Body of pancreas (tissue), 4 donors: Measurements from ENCODE around the gene MPZL3. TPM values are rescaled to one million over a fixed set of nuclear protein-coding genes. Genes with fewer than 3 reads are reported as not detected.

Source experiments
- ATAC-seq: fragments of 150-250 bp; one replicate; pipeline ENCODE4 v1.9.1; 2016
- DNase-seq, 4 donors: peaks; one replicate each; pipeline ENCODE4 v3.0.0-alpha.2; 2019
- H3K27ac ChIP-seq, 4 donors: fragments of 200-600 bp; sonication (generic); 1 replicate in 3 of 4; 2 replicates in 1 of 4; pipeline versions ENCODE4 v1.5.1 to v1.6.1; 2016 to 2019; ENCODE audit warnings: mild to moderate bottlenecking in 1 of 4, mixed read lengths in 1 of 4, moderate library complexity in 1 of 4
- H3K27me3 ChIP-seq, 2 donors: fragments of 200-600 bp; sonication (generic); one replicate each; pipeline ENCODE4 v1.6.0; 2016; ENCODE audit warnings: mild to moderate bottlenecking in 1 of 2
- H3K36me3 ChIP-seq, 2 donors: fragments of 200-600 bp; sonication (generic); replicated peaks in 1 of 2; 2 replicates each; pipeline ENCODE4 v1.5.1; 2016; ENCODE audit warnings: low read depth in 2 of 2; ENCODE audit not compliant: insufficient read depth in 1 of 2
- H3K4me1 ChIP-seq: fragments of 200-600 bp; sonication (generic); one replicate; pipeline ENCODE4 v1.6.0; 2016
- H3K4me3 ChIP-seq, 2 donors: fragments of 200-600 bp; sonication (generic); 1 replicate in 1 of 2; 2 replicates in 1 of 2; pipeline ENCODE4 v1.5.1; 2016 to 2019
- H3K9me3 ChIP-seq, 3 donors: fragments of 200-600 bp; sonication (generic); 1 replicate in 2 of 3; 2 replicates in 1 of 3; pipeline ENCODE4 v1.5.1; 2016
- POLR2A ChIP-seq, 3 donors: fragments of 450-650 bp; IDR thresholded peaks; one replicate each; pipeline ENCODE4 v1.6.1; 2016; ENCODE audit warnings: antibody characterized with exemption in 3 of 3, mild to moderate bottlenecking in 2 of 3
- WGBS, 2 donors: methylation state at CpG; one replicate each; pipeline ENCODE4 v1.1.5; 2017; 5-methylcytosine and 5-hydroxymethylcytosine counted together
- intact Hi-C: fragments of 100-400 bp; cut with DNase I; formaldehyde crosslinking; loops from one replicate; pipeline ENCODE4 v1.15.1; 2023
- total RNA-seq, 2 donors: library from RNA; depleted of rRNA; stranded (reverse); fragments of >200 nt; gene quantifications; one replicate each; pipeline ENCODE4 v1.1.0, GENCODE V29; 2016
- TF ChIP-seq, protein P1 (sequence below), 7 experiments: fragments of 450-650 bp in 4 of 7; fragments of 200-600 bp in 3 of 7; sonication (generic) in 3 of 7; IDR thresholded peaks; one replicate each; pipeline ENCODE4 v1.5.1; 2016 to 2019; ENCODE audit warnings: antibody characterized with exemption in 7 of 7

Gene MPZL3
- total RNA-seq, 2 donors from 2014 or later = 4.0 to 8.0 TPM

GRCh38 chr11:118247041-118247440, 5.1 kb downstream of the MPZL3 start:
- DNase-seq (no peak), ATAC-seq (no peak)
- Histone ChIP-seq H3K4me1 (peaks cover 16% of the 10 kb centered on the region), H3K9me3 (no peaks in the 10 kb centered on the region), H3K4me3 (no peak overlapping the region), H3K27me3 (no peaks in the 10 kb centered on the region), H3K36me3 (no peaks in the 10 kb centered on the region), H3K27ac (no peak overlapping the region)
- WGBS, 2 donors = 58 to 67% methylated on average over 1 of the region's 1 CpG
- intact Hi-C loops = no loop called here
- TF ChIP-seq POLR2A (IDR thresholded peaks at IDR 0.05) = no peak
- TF ChIP-seq, protein P1, sequence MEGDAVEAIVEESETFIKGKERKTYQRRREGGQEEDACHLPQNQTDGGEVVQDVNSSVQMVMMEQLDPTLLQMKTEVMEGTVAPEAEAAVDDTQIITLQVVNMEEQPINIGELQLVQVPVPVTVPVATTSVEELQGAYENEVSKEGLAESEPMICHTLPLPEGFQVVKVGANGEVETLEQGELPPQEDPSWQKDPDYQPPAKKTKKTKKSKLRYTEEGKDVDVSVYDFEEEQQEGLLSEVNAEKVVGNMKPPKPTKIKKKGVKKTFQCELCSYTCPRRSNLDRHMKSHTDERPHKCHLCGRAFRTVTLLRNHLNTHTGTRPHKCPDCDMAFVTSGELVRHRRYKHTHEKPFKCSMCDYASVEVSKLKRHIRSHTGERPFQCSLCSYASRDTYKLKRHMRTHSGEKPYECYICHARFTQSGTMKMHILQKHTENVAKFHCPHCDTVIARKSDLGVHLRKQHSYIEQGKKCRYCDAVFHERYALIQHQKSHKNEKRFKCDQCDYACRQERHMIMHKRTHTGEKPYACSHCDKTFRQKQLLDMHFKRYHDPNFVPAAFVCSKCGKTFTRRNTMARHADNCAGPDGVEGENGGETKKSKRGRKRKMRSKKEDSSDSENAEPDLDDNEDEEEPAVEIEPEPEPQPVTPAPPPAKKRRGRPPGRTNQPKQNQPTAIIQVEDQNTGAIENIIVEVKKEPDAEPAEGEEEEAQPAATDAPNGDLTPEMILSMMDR (IDR thresholded peaks at IDR 0.05) = no peak

GRCh38 chr11:118245936-118246562, 6.1 kb downstream of the MPZL3 start:
- H3K27me3 ChIP-seq = no peaks in the 10 kb centered on the region
- peaks cover 26% of the 10 kb centered on the region for H3K4me1 ChIP-seq
- ATAC-seq (no peak), DNase-seq (no peak)
- H3K9me3 ChIP-seq = no peaks in the 10 kb centered on the region
- TF ChIP-seq, protein P1 (IDR thresholded peaks at IDR 0.05) = no peak
- no peak for TF ChIP-seq POLR2A (IDR thresholded peaks at IDR 0.05)
- no peak overlapping the region for H3K4me3 ChIP-seq
- no peaks in the 10 kb centered on the region for H3K36me3 ChIP-seq
- 89 to 94% methylated on average over 3 of the region's 3 CpGs for WGBS, 2 donors
- no peak overlapping the region for H3K27ac ChIP-seq
- intact Hi-C loops = no loop called here

- no peaks in the 10 kb centered on the region for H3K36me3 ChIP-seq
- H3K4me3 ChIP-seq = no peak overlapping the region
- H3K4me1 ChIP-seq = peaks cover 31% of the 10 kb centered on the region
- ATAC-seq (no peak), DNase-seq (no peak)
- H3K27ac ChIP-seq = no peak overlapping the region
- 83 to 87% methylated on average over 3 of the region's 3 CpGs for WGBS, 2 donors
- no peaks in the 10 kb centered on the region for H3K27me3 ChIP-seq
- intact Hi-C loops = no loop called here
- TF ChIP-seq, protein P1 (IDR thresholded peaks at IDR 0.05) = no peak
- TF ChIP-seq POLR2A (IDR thresholded peaks at IDR 0.05) = no peak
- no peaks in the 10 kb centered on the region for H3K9me3 ChIP-seq
These were observed 8.0 kb downstream of the MPZL3 start for GRCh38 chr11:118243993-118244762.

DNA sequence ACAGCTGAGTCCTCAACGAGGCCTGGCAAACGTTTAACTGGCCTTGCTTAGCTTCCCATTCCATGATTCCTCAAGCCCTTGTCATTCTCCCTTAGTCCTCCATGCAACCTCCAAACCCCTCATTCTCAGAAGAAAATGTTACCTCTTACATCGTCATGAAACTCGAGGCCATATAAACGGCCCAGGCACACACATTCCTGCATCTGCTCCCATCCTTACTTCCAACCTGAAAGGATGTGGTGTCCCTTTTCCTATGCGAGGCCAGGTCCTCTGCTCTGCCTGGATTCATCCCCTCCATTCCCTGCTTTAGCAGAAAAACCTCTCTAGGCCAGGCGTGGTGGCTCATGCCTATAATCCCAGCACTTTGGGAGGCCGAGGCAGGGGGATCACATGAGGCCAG, 9.0 kb downstream of the MPZL3 start:
- WGBS, 2 donors = 76 to 85% methylated on average over 7 to 8 of the region's 8 CpGs
- no peak for ATAC-seq
- no peaks in the 10 kb centered on the region for H3K36me3 ChIP-seq
- DNase-seq = no peak
- H3K4me1 ChIP-seq = peaks cover 31% of the 10 kb centered on the region
- no peaks in the 10 kb centered on the region for H3K27me3 ChIP-seq
- TF ChIP-seq, protein P1 (IDR thresholded peaks at IDR 0.05) = no peak
- TF ChIP-seq POLR2A (IDR thresholded peaks at IDR 0.05) = no peak
- H3K4me3 ChIP-seq = no peak overlapping the region
- intact Hi-C loops = no loop called here
- no peak overlapping the region for H3K27ac ChIP-seq
- no peaks in the 10 kb centered on the region for H3K9me3 ChIP-seq
